PC-3 (cell line): ENCODE measurements around the gene AMH. TPM values are rescaled to one million over a fixed set of nuclear protein-coding genes. Genes with fewer than 3 reads are reported as not detected.

Experiments
- ATAC-seq: fragments of 200-7000 bp; cut with Tn5 transposase; 2 replicates; pipeline ENCODE4 v1.9.1; 2020; ENCODE audit warnings: mild to moderate bottlenecking, moderate library complexity
- BruUV-seq: library from RNA; stranded (reverse); fragments of 400-500 nt; replicated peaks from 2 replicates; lab custom pipeline; 2021; lab: Mats Ljungman, UMichigan
- CTCF ChIA-PET: fragments of 300-600 bp; sonication (Branson Sonifier 250); formaldehyde crosslinking; loops from one replicate; lab custom pipeline; 2022; ENCODE audit warnings: antibody characterized with exemption; lab: Charles Lee
- POLR2A ChIA-PET: fragments of 300-600 bp; sonication (Branson Sonifier 250); formaldehyde crosslinking; loops from one replicate; lab custom pipeline; 2022; ENCODE audit warnings: antibody characterized with exemption; ENCODE audit not compliant: unreplicated experiment; lab: Charles Lee
- DNase-seq: peaks from one replicate; pipeline ENCODE4 v3.0.0-alpha.2; 2015
- H2AFZ ChIP-seq: fragments of 300-600 bp; sonication (generic); 2 replicates; pipeline ENCODE4 v1.6.0; 2016; ENCODE audit warnings: antibody characterized with exemption, low read length
- H3F3A ChIP-seq: fragments of 300-600 bp; sonication (generic); one replicate; pipeline ENCODE4 v1.6.0; 2017; ENCODE audit warnings: antibody characterized with exemption, low read length, control low read depth, mild to moderate bottlenecking; ENCODE audit not compliant: unreplicated experiment
- H3K27ac ChIP-seq: fragments of 300-600 bp; sonication (generic); 2 replicates; pipeline ENCODE4 v1.5.1; 2016; ENCODE audit warnings: mild to moderate bottlenecking, low read length
- H3K27me3 ChIP-seq: fragments of 300-600 bp; sonication (generic); 2 replicates; pipeline ENCODE4 v1.6.1; 2016; ENCODE audit warnings: low read length, mixed read lengths
- H3K36me3 ChIP-seq: fragments of 300-600 bp; sonication (generic); 2 replicates; pipeline ENCODE4 v1.6.1; 2016; ENCODE audit warnings: low read depth, mixed run types, low read length, mixed read lengths
- H3K4me1 ChIP-seq: fragments of 300-600 bp; sonication (generic); 2 replicates; pipeline ENCODE4 v1.5.1; 2016; ENCODE audit warnings: low read length; ENCODE audit not compliant: insufficient read depth
- H3K4me2 ChIP-seq: fragments of 300-600 bp; sonication (generic); 2 replicates; pipeline ENCODE4 v1.6.0; 2016; ENCODE audit warnings: low read length
- H3K4me3 ChIP-seq: fragments of 300-600 bp; sonication (generic); 2 replicates; pipeline ENCODE4 v1.5.1; 2016; ENCODE audit warnings: mild to moderate bottlenecking, low read length, mixed read lengths
- H3K79me2 ChIP-seq: fragments of 300-600 bp; sonication (generic); 2 replicates; pipeline ENCODE4 v1.6.1; 2017; ENCODE audit warnings: low read length, mixed read lengths
- H3K9ac ChIP-seq: fragments of 300-600 bp; sonication (generic); 2 replicates; pipeline ENCODE4 v1.6.0; 2016; ENCODE audit warnings: mild to moderate bottlenecking, low read length
- H3K9me2 ChIP-seq: fragments of 300-600 bp; sonication (generic); replicated peaks from 2 replicates; pipeline ENCODE4 v1.6.1; 2016; ENCODE audit warnings: mixed run types, low read length, mixed read lengths
- H3K9me3 ChIP-seq: fragments of 300-600 bp; sonication (generic); 2 replicates; pipeline ENCODE4 v1.6.1; 2016; ENCODE audit warnings: low read length, mixed read lengths
- H4K20me1 ChIP-seq: fragments of 300-600 bp; sonication (generic); 2 replicates; pipeline ENCODE4 v1.6.1; 2016; ENCODE audit warnings: low read length, mixed read lengths
- EZH2 ChIP-seq: fragments of 300-600 bp; sonication (generic); IDR thresholded peaks from one replicate; pipeline ENCODE4 v1.6.1; 2017; ENCODE audit warnings: antibody characterized with exemption, mild to moderate bottlenecking, low read length; ENCODE audit not compliant: unreplicated experiment
- EZH2phosphoT487 ChIP-seq: fragments of 300-600 bp; sonication (generic); IDR thresholded peaks from 2 replicates; pipeline ENCODE4 v1.6.1; 2018; ENCODE audit warnings: mild to moderate bottlenecking, antibody characterized with exemption, low read length, borderline replicate concordance
- intact Hi-C: fragments of 100-400 bp; cut with micrococcal nuclease; formaldehyde crosslinking; loops from 2 replicates; pipeline ENCODE4 v1.9.0; 2023
- total RNA-seq: library from RNA; depleted of rRNA; stranded (reverse); fragments of >200 nt; gene quantifications from 2 replicates; pipeline ENCODE4 v1.2.3, GENCODE V29; 2014
- TF ChIP-seq, protein P1 (sequence below): fragments of 300-600 bp; sonication (generic); conservative IDR thresholded peaks from 2 replicates; pipeline ENCODE4 v1.5.1; 2017; ENCODE audit warnings: antibody characterized with exemption, low read depth, mild to moderate bottlenecking, low read length

The AMH gene
- total RNA-seq, 1 experiment from 2014 or later = 6.0 TPM

DNA sequence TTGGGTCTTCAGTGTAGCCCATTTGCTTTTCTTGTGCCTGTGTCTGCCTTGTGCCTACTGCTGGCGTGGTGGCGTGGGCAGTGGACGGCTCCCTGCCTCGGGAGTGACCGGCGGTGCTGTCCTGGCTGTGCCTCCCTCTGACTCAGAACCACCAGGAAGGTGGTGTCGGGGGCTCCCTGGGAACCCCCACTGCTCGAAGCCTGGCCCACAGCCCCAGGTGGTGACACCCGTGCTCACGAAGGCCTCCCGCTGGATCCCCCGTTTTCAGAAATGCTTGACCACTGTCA is 5.1 kb upstream of the AMH start:
- H3K9me2 ChIP-seq = no peaks in the 10 kb centered on the region
- peaks cover 50% of the 10 kb centered on the region for H3K79me2 ChIP-seq
- no peak for ATAC-seq
- no peak overlapping the region for H3K9ac ChIP-seq
- H4K20me1 ChIP-seq = peaks cover 45% of the 10 kb centered on the region
- no peak overlapping the region for H2AFZ ChIP-seq
- peaks cover 14% of the 10 kb centered on the region for H3K4me1 ChIP-seq
- no TSS peak for BruUV-seq
- H3K36me3 ChIP-seq = peaks cover 10% of the 10 kb centered on the region
- H3K27me3 ChIP-seq = no peaks in the 10 kb centered on the region
- no peaks in the 10 kb centered on the region for H3F3A ChIP-seq
- DNase-seq = no peak
- H3K27ac ChIP-seq = no peak overlapping the region
- H3K4me3 ChIP-seq = no peak overlapping the region
- intact Hi-C loops = no loop called here
- no peaks in the 10 kb centered on the region for H3K9me3 ChIP-seq
- H3K4me2 ChIP-seq = no peak overlapping the region
- POLR2A ChIA-PET = no interaction called here
- TF ChIP-seq EZH2phosphoT487 = no peak
- TF ChIP-seq, protein P1, sequence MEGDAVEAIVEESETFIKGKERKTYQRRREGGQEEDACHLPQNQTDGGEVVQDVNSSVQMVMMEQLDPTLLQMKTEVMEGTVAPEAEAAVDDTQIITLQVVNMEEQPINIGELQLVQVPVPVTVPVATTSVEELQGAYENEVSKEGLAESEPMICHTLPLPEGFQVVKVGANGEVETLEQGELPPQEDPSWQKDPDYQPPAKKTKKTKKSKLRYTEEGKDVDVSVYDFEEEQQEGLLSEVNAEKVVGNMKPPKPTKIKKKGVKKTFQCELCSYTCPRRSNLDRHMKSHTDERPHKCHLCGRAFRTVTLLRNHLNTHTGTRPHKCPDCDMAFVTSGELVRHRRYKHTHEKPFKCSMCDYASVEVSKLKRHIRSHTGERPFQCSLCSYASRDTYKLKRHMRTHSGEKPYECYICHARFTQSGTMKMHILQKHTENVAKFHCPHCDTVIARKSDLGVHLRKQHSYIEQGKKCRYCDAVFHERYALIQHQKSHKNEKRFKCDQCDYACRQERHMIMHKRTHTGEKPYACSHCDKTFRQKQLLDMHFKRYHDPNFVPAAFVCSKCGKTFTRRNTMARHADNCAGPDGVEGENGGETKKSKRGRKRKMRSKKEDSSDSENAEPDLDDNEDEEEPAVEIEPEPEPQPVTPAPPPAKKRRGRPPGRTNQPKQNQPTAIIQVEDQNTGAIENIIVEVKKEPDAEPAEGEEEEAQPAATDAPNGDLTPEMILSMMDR = no peak
- no peak for TF ChIP-seq EZH2
- CTCF ChIA-PET = no interaction called here

DNA sequence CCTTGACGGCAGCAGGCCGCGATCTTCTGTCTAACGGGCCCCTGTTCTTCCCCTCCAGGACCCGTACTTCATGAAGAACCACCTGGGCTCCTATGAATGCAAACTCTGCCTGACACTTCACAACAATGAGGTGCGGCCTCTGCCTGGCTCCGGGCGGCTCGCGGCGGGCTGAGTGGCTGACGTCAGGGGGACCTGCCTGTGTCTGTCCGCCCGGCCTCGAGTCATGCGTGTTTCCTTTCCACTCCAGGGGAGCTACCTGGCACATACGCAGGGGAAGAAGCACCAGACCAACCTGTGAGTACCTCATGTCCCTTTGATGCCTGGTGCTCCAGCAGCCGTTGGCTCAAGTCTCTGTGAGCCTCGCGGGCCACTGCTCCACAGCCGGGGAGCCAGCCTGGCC is 4.6 kb upstream of the AMH start:
- POLR2A ChIA-PET = no interaction called here
- peaks cover 46% of the 10 kb centered on the region for H3K79me2 ChIP-seq
- no TSS peak for BruUV-seq
- ATAC-seq (no peak), DNase-seq (no peak)
- H3K36me3 ChIP-seq = peaks cover 10% of the 10 kb centered on the region
- H3K9ac ChIP-seq = no peak overlapping the region
- no peak overlapping the region for H2AFZ ChIP-seq
- no peaks in the 10 kb centered on the region for H3F3A ChIP-seq
- no peak overlapping the region for H3K27ac ChIP-seq
- no peaks in the 10 kb centered on the region for H3K9me3 ChIP-seq
- H3K4me1 ChIP-seq = peaks cover 13% of the 10 kb centered on the region
- no peak overlapping the region for H3K4me3 ChIP-seq
- CTCF ChIA-PET = no interaction called here
- no peak overlapping the region for H3K4me2 ChIP-seq
- TF ChIP-seq EZH2phosphoT487 (no peak), EZH2 (no peak)
- TF ChIP-seq, protein P1 = no peak
- no peaks in the 10 kb centered on the region for H3K27me3 ChIP-seq
- H3K9me2 ChIP-seq = no peaks in the 10 kb centered on the region
- H4K20me1 ChIP-seq = peaks cover 40% of the 10 kb centered on the region
- intact Hi-C loops = no loop called here

DNA sequence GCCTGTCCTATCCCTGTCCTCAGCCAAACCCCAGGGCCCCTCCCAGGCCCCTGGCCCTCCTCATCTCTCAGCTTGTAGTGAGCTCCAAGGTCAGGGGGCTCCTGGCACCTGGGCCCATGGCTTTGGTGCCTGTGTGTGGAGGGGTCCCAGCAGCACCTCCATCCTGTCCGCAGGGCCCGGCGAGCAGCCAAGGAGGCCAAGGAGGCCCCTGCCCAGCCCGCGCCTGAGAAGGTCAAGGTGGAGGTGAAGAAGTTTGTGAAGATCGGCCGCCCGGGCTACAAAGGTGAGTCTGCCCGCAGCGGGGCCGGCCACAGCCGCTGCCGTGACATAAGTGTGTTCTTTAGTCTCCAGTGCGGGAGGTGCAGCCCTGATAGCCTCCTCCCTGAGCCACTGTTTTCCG is 3.9 kb upstream of the AMH start:
- CTCF ChIA-PET = no interaction called here

More for the DNA sequence above, 3.9 kb upstream of the AMH start:
- no TSS peak for BruUV-seq
- H3K4me3 ChIP-seq = no peak overlapping the region
- peaks cover 32% of the 10 kb centered on the region for H4K20me1 ChIP-seq
- H3F3A ChIP-seq = no peaks in the 10 kb centered on the region
- H3K4me1 ChIP-seq = peaks cover 9% of the 10 kb centered on the region
- no peak for TF ChIP-seq EZH2
- TF ChIP-seq, protein P1 = no peak
- no peak for TF ChIP-seq EZH2phosphoT487
- POLR2A ChIA-PET = no interaction called here
- no peak overlapping the region for H2AFZ ChIP-seq
- H3K36me3 ChIP-seq = peaks cover 10% of the 10 kb centered on the region
- no peaks in the 10 kb centered on the region for H3K9me2 ChIP-seq
- H3K9me3 ChIP-seq = no peaks in the 10 kb centered on the region
- H3K79me2 ChIP-seq = peaks cover 38% of the 10 kb centered on the region
- no peak overlapping the region for H3K27ac ChIP-seq
- intact Hi-C loops = no loop called here
- ATAC-seq (no peak), DNase-seq (no peak)
- no peak overlapping the region for H3K4me2 ChIP-seq
- no peak overlapping the region for H3K9ac ChIP-seq
- no peaks in the 10 kb centered on the region for H3K27me3 ChIP-seq
